ENCODE measurements around the gene GPHN.
"Not testable (repeated sequence)": the region's sequence is repeated elsewhere in the genome, so short reads cannot be mapped to it uniquely, and the experiment has no call there.

GRCh38 chr14:66714291-66714690 is 206.3 kb downstream of the GPHN start:
- TF ChIP-seq CTCF (optimal IDR thresholded peaks at IDR 0.05 in 1 of 3, IDR thresholded peaks at IDR 0.05 in 1 of 3, conservative IDR thresholded peaks at IDR 0.05 in 1 of 3; ENCODE audit: extremely low read depth in 1 of 3, insufficient read depth in 2 of 3, low read length in 3 of 3); EZH2 (IDR thresholded peaks at IDR 0.05; ENCODE audit: low read length): not testable (repeated sequence)
